GM18520 (cell line): Measurements from ENCODE around the gene DUSP28.
"Not testable (repeated sequence)": the region's sequence is repeated elsewhere in the genome, so short reads cannot be mapped to it uniquely, and the experiment has no call there.

Source experiments
- ATAC-seq: cut with Tn5 transposase; IDR thresholded peaks from one replicate; pipeline ENCODE4 v1.9.1; 2021; ENCODE audit not compliant: unreplicated experiment

DUSP28 gene

GRCh38 chr2:240558236-240558761 lies 1.9 kb upstream of the DUSP28 start:
- ATAC-seq: no peak

GRCh38 chr2:240559286-240559685 lies 871 bp upstream of the DUSP28 start:
- no peak for ATAC-seq

GRCh38 chr2:240560480-240561324 lies 545 bp downstream of the DUSP28 start:
- peak; percentile 35 for ATAC-seq

- peak; percentile 1 for ATAC-seq
Measured at GRCh38 chr2:240561325-240561971, 1.3 kb downstream of the DUSP28 start.

- ATAC-seq: not testable (repeated sequence)
Measured at GRCh38 chr2:240563231-240563630, 3.1 kb downstream of the DUSP28 start.

- no peak for ATAC-seq
Measured at GRCh38 chr2:240563951-240564560, 3.9 kb downstream of the DUSP28 start.

- ATAC-seq: no peak
Measured at GRCh38 chr2:240564561-240565332, 4.6 kb downstream of the DUSP28 start.

- peak; percentile 23 for ATAC-seq
Measured at GRCh38 chr2:240565333-240566202, 5.4 kb downstream of the DUSP28 start.

- ATAC-seq: peak; percentile 21
Measured at GRCh38 chr2:240566203-240567136, 6.3 kb downstream of the DUSP28 start.

GRCh38 chr2:240567137-240567871 lies 7.1 kb downstream of the DUSP28 start:
- no peak for ATAC-seq

- ATAC-seq: peak; percentile 28
Measured at GRCh38 chr2:240567872-240568677, 7.9 kb downstream of the DUSP28 start, which contains the start of gene RNPEPL1. RNPEPL1 (plus strand) TSS chr2:240568484; CDS start chr2:240568587, 103 bp downstream.

GRCh38 chr2:240568678-240569522 lies 8.7 kb downstream of the DUSP28 start:
- peak; percentile 18 for ATAC-seq

- no peak for ATAC-seq
Measured at GRCh38 chr2:240569523-240569997, 9.4 kb downstream of the DUSP28 start.

GRCh38 chr2:240569998-240570530 lies 9.9 kb downstream of the DUSP28 start:
- no peak for ATAC-seq

- ATAC-seq: no peak
Measured at GRCh38 chr2:240570531-240571313, 10.6 kb downstream of the DUSP28 start.
